Loucy (cell line): ENCODE data around the gene NAALADL2.

Experiments used
- EZH2phosphoT487 ChIP-seq: fragments of 200-600 bp; IDR thresholded peaks from 2 replicates; pipeline ENCODE4 v1.6.1; 2018; ENCODE audit warnings: antibody characterized with exemption, mild to moderate bottlenecking, moderate library complexity, borderline replicate concordance
- TF ChIP-seq, protein P1 (sequence below): fragments of 200-600 bp; sonication (generic); conservative IDR thresholded peaks from 2 replicates; pipeline ENCODE4 v1.5.1; 2014; ENCODE audit warnings: mild to moderate bottlenecking, antibody characterized with exemption, low read length

DNA sequence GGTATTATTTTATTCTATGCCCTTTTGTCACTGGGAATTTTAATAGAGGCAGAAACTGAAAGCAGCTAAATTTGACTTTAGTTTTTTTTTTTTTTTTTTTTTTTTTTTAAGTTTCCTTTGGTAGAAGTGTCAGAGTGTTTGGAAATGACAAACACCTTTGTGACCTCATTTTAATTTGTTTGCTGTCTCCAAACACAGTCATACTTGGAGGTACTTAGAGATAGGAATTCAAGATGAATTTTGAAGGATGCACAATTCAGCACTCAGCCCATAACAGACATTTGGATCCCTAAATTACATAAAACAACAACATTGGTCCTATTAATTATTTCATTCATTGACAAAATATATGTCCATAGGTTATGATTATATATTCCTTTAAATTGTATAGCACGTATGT is 43.4 kb upstream of the NAALADL2 start:
- TF ChIP-seq, protein P1, sequence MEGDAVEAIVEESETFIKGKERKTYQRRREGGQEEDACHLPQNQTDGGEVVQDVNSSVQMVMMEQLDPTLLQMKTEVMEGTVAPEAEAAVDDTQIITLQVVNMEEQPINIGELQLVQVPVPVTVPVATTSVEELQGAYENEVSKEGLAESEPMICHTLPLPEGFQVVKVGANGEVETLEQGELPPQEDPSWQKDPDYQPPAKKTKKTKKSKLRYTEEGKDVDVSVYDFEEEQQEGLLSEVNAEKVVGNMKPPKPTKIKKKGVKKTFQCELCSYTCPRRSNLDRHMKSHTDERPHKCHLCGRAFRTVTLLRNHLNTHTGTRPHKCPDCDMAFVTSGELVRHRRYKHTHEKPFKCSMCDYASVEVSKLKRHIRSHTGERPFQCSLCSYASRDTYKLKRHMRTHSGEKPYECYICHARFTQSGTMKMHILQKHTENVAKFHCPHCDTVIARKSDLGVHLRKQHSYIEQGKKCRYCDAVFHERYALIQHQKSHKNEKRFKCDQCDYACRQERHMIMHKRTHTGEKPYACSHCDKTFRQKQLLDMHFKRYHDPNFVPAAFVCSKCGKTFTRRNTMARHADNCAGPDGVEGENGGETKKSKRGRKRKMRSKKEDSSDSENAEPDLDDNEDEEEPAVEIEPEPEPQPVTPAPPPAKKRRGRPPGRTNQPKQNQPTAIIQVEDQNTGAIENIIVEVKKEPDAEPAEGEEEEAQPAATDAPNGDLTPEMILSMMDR = no peak
- TF ChIP-seq EZH2phosphoT487 = no peak
